T-helper 9 cell (primary cell): ENCODE measurements around the gene MRAS.
"Not testable (repeated sequence)": the region's sequence is repeated elsewhere in the genome, so short reads cannot be mapped to it uniquely, and the experiment has no call there.

Experiments used
- DNase-seq: peaks from one replicate; pipeline ENCODE4 v3.0.0-alpha.2; 2020

The MRAS gene

DNA sequence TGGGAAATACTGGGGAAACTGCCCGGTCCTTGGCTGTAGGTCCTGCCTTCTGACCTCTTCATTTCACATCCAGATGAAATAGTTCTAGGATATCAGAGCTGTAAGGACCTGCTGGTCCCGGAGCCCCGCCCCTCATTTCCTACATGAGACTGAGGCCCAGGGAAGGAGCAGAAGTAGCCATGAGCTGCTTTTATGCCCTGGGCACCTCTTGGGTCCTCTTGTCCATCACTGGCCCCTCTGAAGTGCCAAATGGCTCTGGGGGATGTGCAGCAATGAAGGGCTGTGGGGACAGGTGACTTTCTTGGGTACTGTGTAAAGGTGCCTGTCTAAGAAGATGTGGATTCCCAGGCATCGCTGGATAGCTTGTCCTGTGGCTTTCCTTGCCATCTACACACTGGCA, 45.8 kb downstream of the MRAS start:
- no peak for DNase-seq

DNA sequence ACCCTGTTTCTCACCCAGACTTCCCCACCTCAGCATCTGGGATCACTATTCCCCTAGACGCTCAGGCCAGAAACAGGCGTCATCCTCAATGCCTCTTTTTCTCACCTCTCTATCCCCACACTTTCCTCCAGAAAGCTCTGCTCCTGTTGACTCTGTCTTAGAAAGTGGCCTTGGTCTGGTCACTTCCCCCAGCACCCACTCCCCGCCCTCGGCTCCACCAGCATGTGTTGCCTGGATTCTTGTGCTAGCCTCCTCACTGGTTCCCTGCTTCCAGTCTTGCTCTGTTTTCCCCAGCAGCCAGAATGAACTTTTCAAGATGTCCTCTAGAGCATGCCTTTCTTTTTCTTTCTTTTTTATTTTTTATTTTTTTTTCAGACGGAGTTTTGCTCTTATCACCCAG, 46.3 kb downstream of the MRAS start:
- DNase-seq = no peak

DNA sequence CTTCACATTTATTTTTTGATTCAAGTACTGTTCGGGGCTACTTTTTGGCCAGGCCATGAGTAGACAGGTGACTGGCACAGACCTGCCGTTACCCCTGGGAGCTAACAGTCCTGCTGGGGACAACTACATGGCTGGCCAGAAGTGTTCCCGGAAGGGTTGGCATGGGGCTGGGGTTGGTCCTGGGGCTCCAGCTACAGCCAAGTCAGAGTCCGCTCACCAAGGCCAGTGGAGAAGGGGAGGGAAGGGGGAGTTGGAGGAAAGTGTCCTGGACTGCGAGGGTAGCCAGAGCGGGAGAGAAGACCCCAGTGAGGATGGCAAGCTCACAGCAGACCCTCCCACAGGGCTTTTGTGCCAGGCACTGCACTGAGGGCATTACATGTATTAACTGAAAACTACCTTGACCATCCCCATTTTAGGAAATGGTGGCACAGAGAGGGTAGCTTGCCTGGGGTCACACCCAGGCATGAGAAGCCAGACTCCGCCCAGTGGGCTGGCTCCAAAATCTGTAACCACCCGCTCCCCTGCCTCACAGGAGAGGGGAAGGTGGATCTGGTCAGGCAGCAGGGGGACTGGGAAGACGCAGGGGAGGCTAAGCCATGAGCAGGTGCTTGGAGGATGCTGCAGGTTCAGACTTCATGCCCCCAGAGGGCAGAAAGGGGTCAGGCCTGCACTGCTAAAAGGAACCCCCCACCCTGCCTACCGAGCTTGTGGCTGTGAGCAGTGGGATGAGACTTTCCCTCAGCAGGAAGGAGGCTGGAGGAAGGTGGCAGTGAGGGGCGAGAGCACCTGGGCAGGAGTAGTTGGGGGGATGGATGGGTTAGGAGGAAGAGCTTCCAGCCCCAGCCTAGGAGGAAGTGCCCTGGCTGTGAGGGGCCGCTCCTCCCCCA, 47.7 kb downstream of the MRAS start:
- no peak for DNase-seq

DNA sequence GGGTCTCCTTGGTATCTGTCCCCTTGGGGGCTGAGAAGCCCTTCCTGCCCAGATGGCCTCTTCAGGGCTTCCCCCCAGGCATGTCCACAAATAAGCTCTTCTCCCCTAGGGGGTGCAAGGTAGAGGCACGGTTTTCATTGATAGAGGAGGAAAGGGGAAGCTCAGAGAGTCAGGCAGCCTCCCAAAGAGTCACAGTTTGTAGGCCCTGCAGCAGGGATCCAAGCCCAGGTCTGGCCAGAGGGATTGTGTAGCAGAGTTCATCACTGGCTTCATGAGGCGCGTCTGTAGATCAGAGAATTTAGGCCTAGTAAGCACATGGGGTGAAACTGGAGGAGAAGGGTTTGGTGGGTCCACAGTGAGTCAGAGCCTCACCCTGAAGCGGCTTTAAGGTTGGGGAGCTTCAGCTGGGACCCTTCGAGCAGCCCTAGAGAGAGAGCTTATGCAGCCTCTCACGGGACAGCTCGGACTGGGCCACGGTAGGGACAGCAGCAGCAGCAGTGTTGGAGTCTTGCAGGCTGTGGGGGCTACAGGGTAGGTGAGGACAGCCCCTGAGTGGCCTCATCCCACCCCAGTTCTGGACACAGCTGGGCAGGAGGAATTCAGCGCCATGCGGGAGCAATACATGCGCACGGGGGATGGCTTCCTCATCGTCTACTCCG, 48.5 kb downstream of the MRAS start:
- DNase-seq = no peak

DNA sequence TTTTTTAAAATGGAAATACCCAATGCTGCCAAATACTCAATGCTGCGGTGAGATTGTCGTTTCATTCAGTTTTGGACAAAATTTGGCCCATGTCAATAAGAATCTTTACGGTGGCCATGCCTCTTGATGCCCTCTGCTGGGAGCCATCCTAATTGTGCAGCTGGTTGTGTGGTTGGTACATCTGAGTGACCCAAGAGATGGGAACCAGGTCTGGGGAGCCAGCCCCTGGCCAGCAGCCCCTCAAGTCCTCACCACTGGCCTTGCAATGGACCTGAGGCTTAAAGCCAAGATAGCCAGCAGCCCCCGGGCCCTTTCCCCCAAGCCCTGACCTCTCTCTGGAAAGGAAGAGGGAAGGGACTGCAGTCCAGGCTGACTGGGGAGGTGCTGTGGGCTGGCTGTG, 49.6 kb downstream of the MRAS start:
- no peak for DNase-seq

DNA sequence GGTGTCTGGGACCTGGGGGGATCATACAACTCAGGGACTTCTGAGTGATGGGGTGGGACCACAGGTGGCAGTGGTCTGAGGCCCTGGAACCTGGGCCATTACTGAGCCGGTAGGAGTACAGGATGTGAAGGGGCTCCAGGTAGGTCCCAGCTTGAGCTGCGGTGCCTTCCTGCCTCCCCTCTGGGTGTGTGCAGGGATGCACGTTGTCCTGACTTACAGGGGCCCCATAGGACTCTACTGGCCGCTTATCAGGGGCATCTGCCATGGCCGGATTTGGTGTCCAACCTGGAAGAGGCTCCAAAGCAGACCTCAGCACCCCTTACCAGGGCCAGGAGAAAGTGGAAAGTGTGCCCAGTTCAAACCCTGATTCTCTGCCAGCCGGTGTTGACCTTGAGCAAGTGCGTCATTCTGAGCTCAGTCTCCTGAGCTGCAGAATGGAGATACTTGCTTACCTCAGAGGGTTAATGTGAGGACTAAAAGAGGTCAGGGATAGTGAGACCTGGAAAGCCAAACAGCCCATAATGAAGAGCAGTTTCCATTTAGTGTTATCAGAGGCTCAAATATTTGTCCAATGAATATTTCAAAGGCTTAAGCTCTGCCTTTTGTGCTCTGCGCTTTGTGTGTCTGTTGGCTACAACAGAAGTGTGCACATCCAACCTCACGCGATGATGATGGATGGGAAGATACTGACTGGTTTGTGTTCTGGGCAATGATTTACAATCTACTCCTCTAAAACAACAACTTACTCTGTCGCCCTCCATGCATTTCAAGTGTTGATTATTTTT, 50.6 kb downstream of the MRAS start:
- DNase-seq = no peak

DNA sequence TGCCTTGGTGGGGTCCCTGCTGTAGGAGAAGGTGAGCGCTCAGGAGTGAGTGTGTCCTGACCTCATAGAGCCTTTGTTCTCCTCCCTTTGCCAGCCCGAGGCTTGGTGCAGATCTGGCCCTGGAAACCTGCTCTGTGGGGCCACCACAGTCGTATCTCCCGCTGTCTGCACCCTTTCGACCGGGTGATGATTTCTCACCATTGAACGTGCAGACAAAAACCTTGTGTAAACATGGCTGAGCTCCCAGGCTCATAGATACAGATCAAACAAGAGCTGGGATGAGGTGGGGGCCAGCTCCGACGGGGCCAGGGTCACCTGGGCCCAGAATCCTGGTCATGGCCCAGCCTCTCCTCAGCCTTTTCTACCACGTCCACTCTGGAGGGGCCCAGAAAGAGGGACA, 51.4 kb downstream of the MRAS start:
- DNase-seq = no peak

DNA sequence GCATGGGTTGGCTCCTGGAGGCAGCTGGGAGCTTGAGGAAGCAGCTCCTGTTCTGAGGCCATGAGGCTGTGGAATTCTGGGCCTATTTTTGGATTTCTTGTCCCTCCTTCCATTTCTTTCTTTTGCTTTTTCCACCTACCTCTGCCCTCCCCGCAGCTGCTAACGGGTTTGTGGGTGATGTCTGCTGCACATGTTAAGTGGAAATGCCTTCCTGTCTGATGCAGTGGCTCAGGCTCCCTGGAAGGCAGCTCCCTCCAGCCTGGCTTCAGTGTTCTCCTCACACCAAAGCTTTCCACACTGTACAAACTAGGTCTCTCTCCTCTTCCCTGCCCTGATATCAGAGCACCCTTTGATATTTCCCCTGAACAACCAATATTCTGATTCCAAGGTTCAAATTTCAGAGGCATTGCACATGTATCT, 52.3 kb downstream of the MRAS start:
- DNase-seq = no peak

DNA sequence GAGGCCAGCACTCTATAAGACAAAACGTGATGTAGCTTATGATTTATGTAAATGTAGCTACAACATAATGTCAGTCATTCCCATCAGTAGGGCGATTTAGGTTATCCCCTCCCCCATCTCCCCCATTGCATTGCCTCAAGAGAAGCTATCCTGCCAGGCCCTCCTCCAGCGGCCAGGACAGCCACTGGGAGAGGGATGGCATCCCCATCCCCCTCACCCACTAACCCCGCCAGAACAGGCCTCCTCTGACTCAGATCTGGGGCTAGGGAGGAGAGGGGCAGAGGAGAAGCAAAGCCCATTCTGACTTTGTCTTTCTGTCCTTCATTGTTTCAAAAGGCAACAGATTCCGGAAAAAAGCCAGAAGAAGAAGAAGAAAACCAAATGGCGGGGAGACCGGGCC, 53.5 kb downstream of the MRAS start:
- DNase-seq = no peak

DNA sequence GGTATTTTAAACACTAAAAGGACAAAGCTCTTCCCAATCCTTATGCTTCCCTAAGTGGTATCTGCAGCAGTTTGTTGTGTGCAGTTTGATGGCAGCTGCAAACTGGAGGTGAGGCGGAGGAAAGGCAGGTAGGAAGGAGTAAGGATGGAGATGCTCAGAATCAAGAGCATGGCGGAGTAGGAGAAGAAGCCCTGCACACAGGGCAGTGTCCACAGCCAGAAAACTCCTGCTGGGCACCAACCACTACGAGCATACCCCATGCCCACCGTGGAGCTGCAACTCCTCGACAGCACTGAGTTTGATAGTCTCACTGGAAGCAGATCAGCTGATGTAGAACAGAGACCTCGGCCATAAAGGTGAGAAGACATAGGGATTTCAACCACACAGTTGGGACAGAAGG, 55.7 kb downstream of the MRAS start:
- DNase-seq = no peak

DNA sequence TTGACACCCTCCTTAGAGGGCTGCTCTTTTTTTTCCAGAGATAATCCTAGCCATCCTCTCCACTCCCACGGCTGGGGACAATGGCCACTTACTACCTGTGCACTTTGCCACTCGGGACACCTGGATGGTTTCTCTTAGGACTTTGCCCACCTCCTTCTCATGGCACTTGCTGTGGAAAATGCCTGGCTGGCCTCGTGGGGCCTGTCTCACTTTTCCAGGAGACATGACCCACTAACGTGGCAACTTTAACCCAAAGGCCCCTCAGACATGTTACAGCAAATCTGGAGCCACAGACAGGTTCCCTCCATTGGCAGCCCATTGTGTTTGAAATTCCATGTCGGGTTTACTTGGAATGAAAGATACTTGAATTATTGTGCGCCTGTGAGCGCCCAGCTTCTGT, 56.6 kb downstream of the MRAS start:
- no peak for DNase-seq

DNA sequence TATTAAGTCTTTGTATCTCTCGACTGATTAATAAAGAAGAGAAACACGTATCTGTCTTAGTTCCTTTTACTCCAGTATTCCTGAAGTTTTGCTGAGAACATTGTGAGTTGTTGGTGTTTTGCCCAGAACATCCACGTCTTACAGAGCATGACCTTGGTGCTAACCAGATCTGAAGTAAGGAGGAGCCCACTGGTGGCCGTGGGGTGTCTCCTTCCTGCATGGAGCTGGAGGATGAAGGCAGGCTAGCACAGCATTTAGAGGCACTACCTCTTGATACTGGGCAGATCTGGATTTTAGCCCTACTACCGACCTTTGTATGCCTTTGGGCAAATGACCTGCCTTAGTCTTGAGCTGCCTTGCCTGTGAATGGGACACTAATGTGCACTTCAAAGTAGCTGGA, 57.1 kb downstream of the MRAS start:
- no peak for DNase-seq

DNA sequence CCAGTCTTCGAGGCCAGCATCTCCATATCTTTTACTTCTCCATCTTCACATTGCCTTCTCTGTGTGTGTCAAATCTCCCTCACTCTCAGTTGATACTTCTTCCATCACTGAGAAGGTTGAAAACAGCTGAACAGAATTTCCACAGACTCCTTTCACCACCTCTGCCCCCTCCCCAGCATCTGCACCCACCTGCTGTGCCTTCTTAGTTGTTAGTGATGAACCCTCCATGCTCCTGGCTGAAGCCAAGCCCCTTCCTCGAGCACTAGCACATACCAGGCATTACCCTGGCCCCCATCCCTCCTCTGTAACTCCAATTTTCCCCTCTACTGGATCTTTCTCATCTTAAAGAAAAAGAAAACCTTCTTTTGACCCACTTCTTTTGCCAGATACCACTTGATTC, 58.2 kb downstream of the MRAS start:
- DNase-seq = no peak

DNA sequence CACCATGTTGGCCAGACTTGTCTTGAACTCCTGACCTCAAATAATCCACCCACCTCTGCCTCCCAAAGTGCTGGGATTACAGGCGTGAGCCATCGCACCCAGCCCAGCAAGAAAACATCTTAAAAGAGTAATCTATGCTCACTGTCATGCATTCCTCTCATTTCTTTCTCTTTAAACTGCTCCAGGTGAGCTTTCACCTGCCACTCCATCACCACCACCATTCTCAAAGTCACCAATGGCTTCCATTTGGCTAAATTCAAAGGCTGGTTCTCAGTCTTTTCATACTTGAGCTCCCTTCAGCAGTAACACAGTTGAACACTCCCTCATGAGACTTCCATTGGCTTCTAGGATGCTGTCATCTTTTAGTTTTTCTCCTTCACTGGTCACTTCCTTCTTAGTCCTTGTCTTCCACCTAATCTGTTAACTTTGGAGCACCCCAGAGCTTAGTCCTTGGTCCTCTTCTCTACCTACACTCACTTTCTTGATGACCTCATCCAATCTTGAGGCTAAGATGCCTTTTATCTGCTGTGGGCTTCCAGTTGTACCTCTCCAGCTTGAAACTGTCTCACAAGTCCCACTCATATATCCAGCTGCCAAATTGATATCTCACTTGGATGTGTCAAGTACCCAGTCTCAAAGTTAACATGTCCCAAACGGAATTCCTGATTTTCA, 59.0 kb downstream of the MRAS start:
- no peak for DNase-seq

DNA sequence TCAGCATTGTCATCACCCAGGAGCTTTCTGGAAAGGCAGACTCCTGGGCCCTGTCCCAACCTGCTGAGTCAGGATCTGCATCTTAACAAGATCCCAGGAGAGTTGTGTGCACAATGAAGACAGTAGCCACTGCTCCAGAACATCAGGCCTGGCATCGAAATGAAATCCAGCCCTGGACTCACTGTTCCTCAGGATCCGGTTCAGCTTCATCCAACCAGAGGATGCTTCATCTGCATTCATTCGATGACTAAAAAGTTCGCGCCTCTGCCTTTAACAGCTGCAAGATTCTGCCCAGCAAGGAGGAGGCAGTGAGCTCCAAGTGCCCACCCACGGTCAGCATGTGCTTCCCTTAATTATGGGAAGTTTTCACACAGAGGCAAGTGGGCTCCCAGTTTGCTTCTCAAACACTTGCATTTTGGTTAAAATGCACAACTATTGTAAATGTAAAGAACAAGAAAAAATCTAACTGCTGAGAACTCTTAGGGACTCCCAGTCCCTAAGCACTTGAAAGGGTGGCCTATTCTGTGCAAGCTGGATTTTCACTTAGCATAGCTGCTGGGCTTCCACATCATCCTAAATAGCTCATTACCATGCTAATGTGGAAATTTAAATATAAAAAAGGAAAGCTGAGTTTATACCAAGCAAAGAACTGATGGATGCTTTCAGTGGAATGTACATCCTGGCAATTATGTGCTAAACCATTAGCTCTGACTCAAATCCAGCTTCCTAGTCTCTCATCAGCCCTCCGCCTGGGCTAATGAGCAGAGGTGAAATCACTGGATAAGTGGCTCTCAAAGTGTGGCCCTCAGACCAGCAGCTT, 60.6 kb downstream of the MRAS start:
- DNase-seq = no peak

DNA sequence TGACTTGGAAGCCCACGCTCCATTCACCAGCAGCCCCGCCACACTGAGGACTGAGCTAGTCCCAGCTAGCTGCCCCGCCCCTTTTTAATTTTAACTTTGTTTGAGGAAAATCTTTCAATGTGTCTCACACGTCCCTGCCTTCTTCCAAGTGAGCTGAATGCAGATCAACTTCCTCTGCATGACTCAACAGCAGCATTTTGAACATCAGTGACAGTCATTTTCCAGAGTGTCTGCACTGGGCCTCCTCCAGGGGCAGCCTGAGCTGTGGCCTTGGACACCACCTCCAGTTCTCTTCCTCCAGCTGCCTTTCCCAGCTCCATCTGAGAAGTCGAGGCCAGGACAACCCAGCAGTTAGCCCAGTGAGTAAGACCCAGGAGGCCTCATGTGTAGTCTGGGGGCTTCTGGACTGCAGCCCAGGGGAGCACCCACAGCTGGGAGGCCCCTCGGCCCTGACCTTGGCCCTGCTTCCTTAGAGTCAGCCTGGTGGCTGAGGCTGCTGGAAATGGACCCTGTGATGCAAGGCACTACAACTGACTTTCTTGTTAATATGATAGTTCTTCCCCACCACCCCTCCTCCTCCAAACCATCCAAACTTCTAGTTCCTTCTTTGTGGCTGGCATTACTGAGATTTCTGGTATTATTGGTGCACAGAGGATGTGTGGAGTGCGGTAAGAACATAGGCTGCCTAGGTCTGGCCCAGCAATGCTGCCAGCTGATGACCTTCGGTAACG, 64.6 kb downstream of the MRAS start:
- DNase-seq = no peak

DNA sequence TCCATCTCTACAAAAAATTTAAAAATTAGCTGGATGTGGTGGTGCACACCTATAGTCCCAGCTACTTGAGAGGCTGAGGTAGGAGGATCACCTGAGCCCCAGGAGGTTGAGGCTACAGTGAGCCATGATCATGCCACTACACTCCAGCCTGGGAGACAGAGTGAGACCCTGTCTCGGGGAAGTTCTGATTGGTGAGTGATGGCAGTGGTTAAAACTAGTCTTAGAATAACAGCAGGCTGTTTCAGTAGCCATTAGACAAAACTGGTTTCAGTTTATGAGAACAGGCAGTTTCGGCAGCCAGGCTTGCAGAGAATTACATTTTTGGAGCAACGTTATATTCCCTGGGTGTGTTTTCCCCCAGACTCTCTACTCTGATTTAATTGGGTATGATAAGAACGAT, 67.9 kb downstream of the MRAS start:
- not testable (repeated sequence) for DNase-seq

DNA sequence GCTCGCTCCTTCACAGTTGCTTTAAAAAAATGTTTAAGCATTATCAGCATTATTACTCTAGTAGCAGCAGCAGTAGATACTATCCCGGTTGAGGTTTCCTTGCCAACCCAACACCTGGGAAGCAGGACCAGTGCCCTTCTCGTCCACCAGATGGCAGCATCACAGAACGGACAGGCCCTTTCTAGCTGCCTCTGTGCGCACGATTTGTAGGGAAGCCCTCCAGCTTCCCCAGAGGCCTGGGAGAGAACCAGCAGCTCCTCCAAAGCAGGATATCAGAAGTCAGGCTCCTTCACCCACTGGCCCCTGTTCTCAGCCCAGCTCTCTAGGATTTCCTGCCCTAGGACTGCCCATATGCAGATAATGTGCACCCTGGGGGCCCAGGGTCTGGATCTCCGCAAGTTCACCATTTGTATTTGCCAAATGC, 69.2 kb downstream of the MRAS start:
- DNase-seq = peak; percentile 46

DNA sequence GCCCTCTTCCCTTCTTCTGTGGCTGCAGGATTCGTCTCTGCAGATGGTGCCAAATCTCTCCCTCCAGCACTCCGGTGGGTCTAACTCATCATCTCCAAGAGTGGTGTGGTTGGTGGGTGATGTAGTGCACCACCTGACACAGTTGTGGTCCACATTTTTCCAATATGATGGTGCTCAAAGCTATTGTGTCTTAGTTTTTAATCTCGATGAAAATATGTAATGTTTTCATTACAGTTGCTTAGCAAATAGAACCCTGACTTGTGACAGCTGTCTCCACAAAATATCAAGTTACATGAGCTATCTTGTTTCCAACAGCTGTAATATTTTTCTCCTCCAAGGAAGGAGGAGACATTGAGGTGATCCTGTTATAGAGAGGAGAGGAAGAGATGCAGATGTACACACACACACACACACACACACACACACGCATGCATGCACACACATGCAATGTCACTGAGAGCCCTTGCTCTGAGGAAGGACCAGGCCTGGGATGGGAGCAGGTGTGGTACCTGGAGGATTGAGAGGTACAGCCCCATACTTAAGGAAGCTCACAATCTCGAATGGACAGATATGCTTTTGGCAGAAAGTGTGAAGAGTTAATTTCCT, 70.3 kb downstream of the MRAS start:
- DNase-seq = no peak

DNA sequence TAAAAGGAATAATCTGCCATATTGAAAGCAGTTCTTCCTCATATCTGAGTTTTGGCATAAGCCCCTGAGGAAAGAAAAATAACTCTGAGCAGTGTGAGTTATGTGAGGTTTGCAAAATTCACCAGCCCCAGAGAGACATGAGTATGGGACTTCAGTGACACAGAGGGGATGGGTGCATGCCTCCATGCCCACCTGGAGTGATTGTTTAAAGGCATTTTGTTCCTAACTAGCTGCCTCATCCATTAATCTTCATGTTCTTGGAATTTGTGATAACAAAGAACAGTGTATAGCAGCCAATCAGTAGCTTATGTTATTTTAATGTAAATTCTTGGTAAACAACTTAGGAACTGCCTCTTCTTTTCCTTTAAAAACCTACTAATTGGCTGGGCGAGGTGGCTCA, 74.9 kb downstream of the MRAS start:
- no peak for DNase-seq

DNA sequence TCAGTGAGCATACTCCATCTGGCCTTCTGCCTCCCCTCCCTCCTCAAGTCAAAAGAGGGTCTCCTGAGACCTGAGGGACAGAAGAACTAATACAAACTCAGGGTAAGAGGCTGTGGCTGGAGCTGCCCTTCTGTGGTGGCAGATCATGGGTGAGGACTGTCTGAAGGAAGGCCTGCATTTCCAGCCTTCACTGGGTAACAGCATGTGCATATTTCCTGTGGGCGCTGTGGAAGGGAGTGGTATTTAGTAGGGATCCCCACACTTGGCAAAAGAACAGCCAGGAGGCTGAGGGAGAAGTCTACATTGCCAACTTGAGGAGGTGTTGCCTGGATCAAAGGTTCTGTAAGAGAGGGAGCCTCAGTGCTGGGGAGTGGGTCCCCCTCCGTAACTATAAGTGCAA, 75.9 kb downstream of the MRAS start:
- no peak for DNase-seq
